ENCODE measurements around the gene RPE65. TPM values are rescaled to one million over a fixed set of nuclear protein-coding genes. Genes with fewer than 3 reads are reported as not detected.

The RPE65 gene
- total RNA-seq, 1 donor from 2014 or later, result not detected

- H3K36me3 Mint-ChIP-seq (ENCODE audit: unreplicated experiment), result no peaks in the 10 kb centered on the region
- H3K4me1 Mint-ChIP-seq (ENCODE audit: unreplicated experiment), result peaks cover 22% of the 10 kb centered on the region
- TF ChIP-seq CTCF (IDR thresholded peaks at IDR 0.05), result no peak
- no peaks in the 10 kb centered on the region for H3K27me3 Mint-ChIP-seq (ENCODE audit: unreplicated experiment)
- H3K27ac Mint-ChIP-seq (ENCODE audit: unreplicated experiment), result peak overlapping the region; percentile 71
- H3K9me3 Mint-ChIP-seq (ENCODE audit: unreplicated experiment), result no peaks in the 10 kb centered on the region
- no peak for DNase-seq (ENCODE audit: extremely low spot score, unreplicated experiment)
- H3K4me3 Mint-ChIP-seq (ENCODE audit: unreplicated experiment), result no peak overlapping the region
Observed at GRCh38 chr1:68384872-68385411, 64.8 kb downstream of the RPE65 start.

- no peaks in the 10 kb centered on the region for H3K9me3 Mint-ChIP-seq (ENCODE audit: unreplicated experiment)
- no peak overlapping the region for H3K4me3 Mint-ChIP-seq (ENCODE audit: unreplicated experiment)
- DNase-seq (ENCODE audit: extremely low spot score, unreplicated experiment), result no peak
- peak; percentile 47 for TF ChIP-seq CTCF (IDR thresholded peaks at IDR 0.05)
- peak overlapping the region; percentile 71 for H3K27ac Mint-ChIP-seq (ENCODE audit: unreplicated experiment)
- H3K4me1 Mint-ChIP-seq (ENCODE audit: unreplicated experiment), result peaks cover 22% of the 10 kb centered on the region
- H3K27me3 Mint-ChIP-seq (ENCODE audit: unreplicated experiment), result no peaks in the 10 kb centered on the region
- no peaks in the 10 kb centered on the region for H3K36me3 Mint-ChIP-seq (ENCODE audit: unreplicated experiment)
Observed at GRCh38 chr1:68384321-68384813, 65.4 kb downstream of the RPE65 start.

- peaks cover 23% of the 10 kb centered on the region for H3K4me1 Mint-ChIP-seq (ENCODE audit: unreplicated experiment)
- no peak for DNase-seq (ENCODE audit: extremely low spot score, unreplicated experiment)
- H3K9me3 Mint-ChIP-seq (ENCODE audit: unreplicated experiment), result no peaks in the 10 kb centered on the region
- no peak overlapping the region for H3K27ac Mint-ChIP-seq (ENCODE audit: unreplicated experiment)
- H3K36me3 Mint-ChIP-seq (ENCODE audit: unreplicated experiment), result no peaks in the 10 kb centered on the region
- no peak for TF ChIP-seq CTCF (IDR thresholded peaks at IDR 0.05)
- H3K27me3 Mint-ChIP-seq (ENCODE audit: unreplicated experiment), result no peaks in the 10 kb centered on the region
- H3K4me3 Mint-ChIP-seq (ENCODE audit: unreplicated experiment), result no peak overlapping the region
Observed at GRCh38 chr1:68383092-68383491, 66.7 kb downstream of the RPE65 start.

DNA sequence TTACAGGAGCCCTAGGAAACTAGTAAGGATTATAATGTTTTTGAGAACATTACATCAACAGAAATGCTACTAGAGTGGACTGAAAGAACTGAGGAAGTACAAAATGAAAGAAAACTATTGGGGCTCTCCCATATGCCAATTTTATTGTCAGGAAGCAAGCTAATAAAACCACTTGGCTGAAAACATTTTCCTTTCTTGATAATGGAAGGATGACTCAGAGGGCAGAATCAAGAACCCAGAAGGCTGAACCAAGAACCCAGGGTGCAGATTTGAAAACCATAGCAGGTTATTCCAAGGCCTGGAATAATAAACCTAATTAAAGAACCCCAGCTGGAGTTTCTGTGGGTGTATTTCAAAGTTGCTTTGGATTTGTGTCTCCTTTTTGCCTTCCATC is 70.7 kb downstream of the RPE65 start:
- H3K4me3 Mint-ChIP-seq (ENCODE audit: unreplicated experiment), result no peak overlapping the region

More for the DNA sequence above, 70.7 kb downstream of the RPE65 start:
- Mint-ChIP-seq H3K27me3 (ENCODE audit: unreplicated experiment) (no peaks in the 10 kb centered on the region), H3K9me3 (ENCODE audit: unreplicated experiment) (no peaks in the 10 kb centered on the region), H3K4me1 (ENCODE audit: unreplicated experiment) (peaks cover 28% of the 10 kb centered on the region), H3K36me3 (ENCODE audit: unreplicated experiment) (no peaks in the 10 kb centered on the region), H3K27ac (ENCODE audit: unreplicated experiment) (no peak overlapping the region)
- DNase-seq (ENCODE audit: extremely low spot score, unreplicated experiment), result no peak
- TF ChIP-seq CTCF (IDR thresholded peaks at IDR 0.05), result no peak

Other genes with a start within 250 kb of the RPE65 start
- gene WLS, start 217.4 kb downstream of the RPE65 start, total RNA-seq, result 334 and 341 TPM in 2 replicates
- gene DEPDC1, start 47.1 kb upstream of the RPE65 start, total RNA-seq, result 4.9 and 6.5 TPM in 2 replicates

All from osteocyte (in vitro differentiated cells).